ENCODE data around the gene H1-8.

H1-8 gene

GRCh38 chr3:129567176-129567705 is 24.3 kb downstream of the H1-8 start:
- no peak for TF ChIP-seq CTCF (IDR thresholded peaks at IDR 0.05; ENCODE audit: low read depth, low read length, missing control alignments)
- no peak overlapping the region for H3K4me3 ChIP-seq (replicated peaks; ENCODE audit: low read depth, low read length)
- DNase-seq (ENCODE audit: extremely low read depth, low read depth) = no peak

- no peak for DNase-seq (ENCODE audit: extremely low read depth, low read depth)
- no peak for TF ChIP-seq CTCF (IDR thresholded peaks at IDR 0.05; ENCODE audit: low read depth, low read length, missing control alignments)
- no peak overlapping the region for H3K4me3 ChIP-seq (replicated peaks; ENCODE audit: low read depth, low read length)
These were observed 25.0 kb downstream of the H1-8 start for GRCh38 chr3:129567939-129568338.

GRCh38 chr3:129569856-129570255 is 26.9 kb downstream of the H1-8 start:
- no peak for TF ChIP-seq CTCF (IDR thresholded peaks at IDR 0.05; ENCODE audit: low read depth, low read length, missing control alignments)
- no peak for DNase-seq (ENCODE audit: extremely low read depth, low read depth)
- H3K4me3 ChIP-seq (replicated peaks; ENCODE audit: low read depth, low read length) = no peak overlapping the region

- DNase-seq (ENCODE audit: extremely low read depth, low read depth) = no peak
- no peak for TF ChIP-seq CTCF (IDR thresholded peaks at IDR 0.05; ENCODE audit: low read depth, low read length, missing control alignments)
- no peak overlapping the region for H3K4me3 ChIP-seq (replicated peaks; ENCODE audit: low read depth, low read length)
These were observed 28.9 kb downstream of the H1-8 start for GRCh38 chr3:129571605-129572547.

GRCh38 chr3:129572603-129573002 is 29.6 kb downstream of the H1-8 start:
- no peak for TF ChIP-seq CTCF (IDR thresholded peaks at IDR 0.05; ENCODE audit: low read depth, low read length, missing control alignments)
- DNase-seq (ENCODE audit: extremely low read depth, low read depth) = no peak
- H3K4me3 ChIP-seq (replicated peaks; ENCODE audit: low read depth, low read length) = no peak overlapping the region

- no peak for DNase-seq (ENCODE audit: extremely low read depth, low read depth)
- H3K4me3 ChIP-seq (replicated peaks; ENCODE audit: low read depth, low read length) = no peak overlapping the region
- TF ChIP-seq CTCF (IDR thresholded peaks at IDR 0.05; ENCODE audit: low read depth, low read length, missing control alignments) = no peak
These were observed 30.5 kb downstream of the H1-8 start for GRCh38 chr3:129573493-129573892.

All from HFF-Myc (cell line).